IMR-90 (cell line): ENCODE data around the gene KIF18A.

Experiments
- BHLHE40 ChIP-seq: fragments of 150-350 bp; IDR thresholded peaks from 2 replicates; pipeline ENCODE4 v1.6.1; 2016; ENCODE audit warnings: mild to moderate bottlenecking, low read depth, low read length
- CHD1 ChIP-seq: IDR thresholded peaks from 2 replicates; pipeline ENCODE4 v1.6.1; 2012; ENCODE audit warnings: low read depth, low read length, improper control_type of control experiment
- MAFK ChIP-seq: IDR thresholded peaks from 2 replicates; pipeline ENCODE4 v1.6.1; 2012; ENCODE audit warnings: low read depth, low read length, improper control_type of control experiment
- NFE2L2 ChIP-seq: fragments of 150-350 bp; IDR thresholded peaks from 2 replicates; pipeline ENCODE4 v1.6.1; 2016; ENCODE audit warnings: low read depth, mild to moderate bottlenecking, low read length
- POLR2A ChIP-seq: IDR thresholded peaks from 2 replicates; pipeline ENCODE4 v1.6.1; 2012; ENCODE audit warnings: mild to moderate bottlenecking, low read depth, low read length
- RFX5 ChIP-seq: IDR thresholded peaks from 2 replicates; pipeline ENCODE4 v1.8.0; 2012; ENCODE audit warnings: low read depth, mild to moderate bottlenecking, low read length, moderate library complexity
- TF ChIP-seq, protein P1 (sequence below): conservative IDR thresholded peaks from 2 replicates; pipeline ENCODE4 v1.5.1; 2012; ENCODE audit warnings: mild to moderate bottlenecking, low read depth, low read length, improper control_type of control experiment
- TF ChIP-seq, protein P2 (sequence below): fragments of 150-350 bp; IDR thresholded peaks from 2 replicates; pipeline ENCODE4 v1.6.1; 2017; ENCODE audit warnings: mild to moderate bottlenecking, antibody characterized with exemption, low read length, low read depth
- TF ChIP-seq, protein P3 (sequence below): fragments of 150-350 bp; IDR thresholded peaks from 2 replicates; pipeline ENCODE4 v1.6.1; 2016; ENCODE audit warnings: low read depth, mild to moderate bottlenecking, low read length, moderate library complexity, borderline replicate concordance

DNA sequence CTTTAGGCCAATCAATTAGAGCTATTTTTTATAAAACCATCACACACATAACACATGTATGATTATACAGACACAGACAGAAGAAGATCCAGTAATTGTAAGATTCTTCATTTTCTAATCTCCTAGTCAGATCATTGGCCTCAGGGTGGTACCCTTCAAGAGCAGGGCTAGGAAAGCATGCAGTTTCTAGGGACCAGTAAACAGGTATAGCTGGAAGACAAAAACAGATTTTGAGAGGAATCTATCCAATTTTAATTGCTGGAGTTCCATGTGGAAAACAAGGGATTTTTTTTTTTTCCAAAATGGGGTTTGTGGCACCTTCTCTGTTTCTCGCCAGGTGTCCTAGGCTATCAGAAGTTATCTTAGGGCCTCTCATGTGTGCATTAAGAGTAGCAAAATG is 29.9 kb upstream of the KIF18A start:
- TF ChIP-seq NFE2L2, result no peak
- TF ChIP-seq CHD1, result no peak
- no peak for TF ChIP-seq POLR2A
- TF ChIP-seq, protein P1, sequence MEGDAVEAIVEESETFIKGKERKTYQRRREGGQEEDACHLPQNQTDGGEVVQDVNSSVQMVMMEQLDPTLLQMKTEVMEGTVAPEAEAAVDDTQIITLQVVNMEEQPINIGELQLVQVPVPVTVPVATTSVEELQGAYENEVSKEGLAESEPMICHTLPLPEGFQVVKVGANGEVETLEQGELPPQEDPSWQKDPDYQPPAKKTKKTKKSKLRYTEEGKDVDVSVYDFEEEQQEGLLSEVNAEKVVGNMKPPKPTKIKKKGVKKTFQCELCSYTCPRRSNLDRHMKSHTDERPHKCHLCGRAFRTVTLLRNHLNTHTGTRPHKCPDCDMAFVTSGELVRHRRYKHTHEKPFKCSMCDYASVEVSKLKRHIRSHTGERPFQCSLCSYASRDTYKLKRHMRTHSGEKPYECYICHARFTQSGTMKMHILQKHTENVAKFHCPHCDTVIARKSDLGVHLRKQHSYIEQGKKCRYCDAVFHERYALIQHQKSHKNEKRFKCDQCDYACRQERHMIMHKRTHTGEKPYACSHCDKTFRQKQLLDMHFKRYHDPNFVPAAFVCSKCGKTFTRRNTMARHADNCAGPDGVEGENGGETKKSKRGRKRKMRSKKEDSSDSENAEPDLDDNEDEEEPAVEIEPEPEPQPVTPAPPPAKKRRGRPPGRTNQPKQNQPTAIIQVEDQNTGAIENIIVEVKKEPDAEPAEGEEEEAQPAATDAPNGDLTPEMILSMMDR, result no peak
- TF ChIP-seq BHLHE40, result no peak
- TF ChIP-seq, protein P2, sequence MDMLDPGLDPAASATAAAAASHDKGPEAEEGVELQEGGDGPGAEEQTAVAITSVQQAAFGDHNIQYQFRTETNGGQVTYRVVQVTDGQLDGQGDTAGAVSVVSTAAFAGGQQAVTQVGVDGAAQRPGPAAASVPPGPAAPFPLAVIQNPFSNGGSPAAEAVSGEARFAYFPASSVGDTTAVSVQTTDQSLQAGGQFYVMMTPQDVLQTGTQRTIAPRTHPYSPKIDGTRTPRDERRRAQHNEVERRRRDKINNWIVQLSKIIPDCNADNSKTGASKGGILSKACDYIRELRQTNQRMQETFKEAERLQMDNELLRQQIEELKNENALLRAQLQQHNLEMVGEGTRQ, result no peak
- no peak for TF ChIP-seq MAFK
- no peak for TF ChIP-seq RFX5
- TF ChIP-seq, protein P3, sequence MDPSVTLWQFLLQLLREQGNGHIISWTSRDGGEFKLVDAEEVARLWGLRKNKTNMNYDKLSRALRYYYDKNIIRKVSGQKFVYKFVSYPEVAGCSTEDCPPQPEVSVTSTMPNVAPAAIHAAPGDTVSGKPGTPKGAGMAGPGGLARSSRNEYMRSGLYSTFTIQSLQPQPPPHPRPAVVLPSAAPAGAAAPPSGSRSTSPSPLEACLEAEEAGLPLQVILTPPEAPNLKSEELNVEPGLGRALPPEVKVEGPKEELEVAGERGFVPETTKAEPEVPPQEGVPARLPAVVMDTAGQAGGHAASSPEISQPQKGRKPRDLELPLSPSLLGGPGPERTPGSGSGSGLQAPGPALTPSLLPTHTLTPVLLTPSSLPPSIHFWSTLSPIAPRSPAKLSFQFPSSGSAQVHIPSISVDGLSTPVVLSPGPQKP, result no peak
